Activated CD4-positive, alpha-beta T cell treated with anti-CD3 and anti-CD28 coated beads for 36 hours (primary cell): Measurements from ENCODE around the gene FNIP2. TPM values are rescaled to one million over a fixed set of nuclear protein-coding genes. Genes with fewer than 3 reads are reported as not detected.
A peak's percentile ranks its signal among the peaks of the same experiment; 100 is the strongest.
"Not testable (repeated sequence)": the region's sequence is repeated elsewhere in the genome, so short reads cannot be mapped to it uniquely, and the experiment has no call there.

Experiments
- ATAC-seq: fragments of 200-7000 bp; cut with Tn5 transposase; one replicate; pipeline ENCODE4 v1.10.0; 2021; ENCODE audit warnings: mild to moderate bottlenecking, moderate library complexity
- CTCF ChIA-PET: fragments of 350-600 bp; sonication (Branson Sonifier 250); formaldehyde crosslinking; loops from one replicate; lab custom pipeline; 2021; ENCODE audit warnings: antibody characterized with exemption; lab: Charles Lee
- POLR2A ChIA-PET: fragments of 350-600 bp; sonication (Branson Sonifier 250); formaldehyde crosslinking; loops from one replicate; lab custom pipeline; 2021; ENCODE audit warnings: antibody characterized with exemption, inconsistent platforms; lab: Charles Lee
- DNase-seq: peaks from one replicate; pipeline ENCODE4 v3.0.0-alpha.2; 2020
- H3K27ac Mint-ChIP-seq: one replicate; pipeline ENCODE4 v1.8.0; 2021; ENCODE audit warnings: mixed read lengths
- H3K27me3 Mint-ChIP-seq: one replicate; pipeline ENCODE4 v1.8.0; 2021; ENCODE audit warnings: mixed read lengths
- H3K36me3 Mint-ChIP-seq: one replicate; pipeline ENCODE4 v1.8.0; 2021; ENCODE audit warnings: low read depth, mixed read lengths
- H3K4me1 Mint-ChIP-seq: one replicate; pipeline ENCODE4 v1.8.0; 2021; ENCODE audit warnings: mixed read lengths
- H3K4me3 Mint-ChIP-seq: one replicate; pipeline ENCODE4 v1.8.0; 2021; ENCODE audit warnings: mild to moderate bottlenecking, moderate library complexity, mixed read lengths
- H3K9me3 Mint-ChIP-seq: one replicate; pipeline ENCODE4 v1.8.0; 2021; ENCODE audit warnings: low read depth, mixed read lengths
- intact Hi-C, 2 experiments: fragments of 100-400 bp; cut with DNase I in 1 of 2; cut with micrococcal nuclease in 1 of 2; formaldehyde crosslinking; loops; one replicate each; pipeline versions ENCODE4 v1.14.2 to v1.15.1; 2022 to 2024; cut with DNase I, micrococcal nuclease
- total RNA-seq, 2 experiments: library from RNA; stranded (reverse); gene quantifications; one replicate each; pipeline ENCODE4 v1.2.3, GENCODE V29; 2021

FNIP2 gene
- total RNA-seq, 2 experiments from 2014 or later: 11.6 to 13.0 TPM

GRCh38 chr4:158824425-158825274 is 55.8 kb downstream of the FNIP2 start:
- peak overlapping the region; percentile 70 for H3K27ac Mint-ChIP-seq
- intact Hi-C loops: loop anchor here in 1 of 2 experiments (5.0 kb wide), 1 partner anchor 278 kb away; the partner anchor contains the start of gene RAPGEF2
- H3K27me3 Mint-ChIP-seq: no peaks in the 10 kb centered on the region
- ChIA-PET CTCF (interaction anchor here (0.6 to 1.0 kb wide), 2 partner anchors 14 to 379 kb away, joined by 3 to 4 read pairs; no protein-coding TSS in a partner anchor), POLR2A (no interaction called here)
- ATAC-seq (no peak), DNase-seq (no peak)
- no peaks in the 10 kb centered on the region for H3K9me3 Mint-ChIP-seq
- peaks cover 6% of the 10 kb centered on the region for H3K36me3 Mint-ChIP-seq
- H3K4me1 Mint-ChIP-seq: peaks cover 67% of the 10 kb centered on the region
- no peak overlapping the region for H3K4me3 Mint-ChIP-seq

DNA sequence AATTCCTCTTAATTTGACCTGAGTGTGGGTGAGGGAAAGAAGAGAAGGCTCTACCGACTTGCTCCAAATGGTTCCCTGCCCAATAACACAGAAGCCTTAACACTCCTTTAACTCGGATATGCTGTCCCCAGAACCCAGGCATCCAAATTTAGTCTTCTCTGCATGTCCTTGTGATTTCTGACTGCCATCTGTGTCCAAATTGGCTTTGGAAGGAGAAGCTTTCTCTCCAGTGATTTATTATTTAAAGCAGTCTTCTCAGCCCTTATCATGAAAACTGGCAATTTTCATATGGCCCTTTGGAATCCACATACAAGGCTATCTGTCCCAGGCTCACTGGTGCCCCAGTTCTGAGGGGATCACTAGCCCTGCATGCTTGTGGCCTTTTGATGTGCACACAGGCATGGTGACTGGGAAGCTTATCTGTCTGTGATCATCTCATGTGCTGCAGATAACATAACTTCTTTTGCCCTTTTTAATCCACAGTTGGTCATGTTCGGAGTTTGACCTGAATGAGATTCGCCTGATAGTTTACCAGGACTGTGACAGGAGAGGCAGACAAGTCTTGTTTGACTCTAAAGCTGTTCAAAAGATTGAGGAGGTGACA is 56.7 kb downstream of the FNIP2 start:
- Mint-ChIP-seq H3K4me3 (no peak overlapping the region), H3K27me3 (no peaks in the 10 kb centered on the region), H3K9me3 (no peaks in the 10 kb centered on the region), H3K4me1 (peaks cover 62% of the 10 kb centered on the region), H3K27ac (peak overlapping the region; percentile 43), H3K36me3 (peaks cover 10% of the 10 kb centered on the region)
- intact Hi-C loops: loop anchor here in 1 of 2 experiments (2.0 kb wide), 1 partner anchor 23 kb away; no protein-coding TSS in a partner anchor
- ChIA-PET POLR2A (no interaction called here), CTCF (interaction anchor here (0.6 to 1.3 kb wide), 4 partner anchors 13 to 593 kb away, joined by 3 to 4 read pairs (median 4); no protein-coding TSS in a partner anchor)
- ATAC-seq (no peak), DNase-seq (no peak)

DNA sequence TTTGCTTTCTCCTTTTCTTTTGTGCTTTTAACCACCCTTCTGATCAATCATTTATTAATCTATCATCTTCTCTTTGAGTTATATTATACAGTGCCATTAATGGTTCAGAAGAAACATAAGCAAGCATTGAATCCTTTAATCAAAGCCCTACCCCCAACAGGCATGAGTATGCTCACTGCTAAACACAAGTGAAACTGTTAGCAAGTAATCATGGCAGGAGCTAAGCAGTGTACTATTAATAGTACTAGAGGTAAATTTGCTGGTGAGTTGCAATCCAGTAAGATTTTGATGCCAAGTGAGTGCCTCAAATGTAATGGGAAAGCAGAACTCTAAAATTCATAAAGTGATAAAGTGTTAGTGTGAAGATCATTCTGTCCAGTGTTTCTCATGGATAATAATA is 57.2 kb downstream of the FNIP2 start:
- H3K9me3 Mint-ChIP-seq: no peaks in the 10 kb centered on the region

DNA sequence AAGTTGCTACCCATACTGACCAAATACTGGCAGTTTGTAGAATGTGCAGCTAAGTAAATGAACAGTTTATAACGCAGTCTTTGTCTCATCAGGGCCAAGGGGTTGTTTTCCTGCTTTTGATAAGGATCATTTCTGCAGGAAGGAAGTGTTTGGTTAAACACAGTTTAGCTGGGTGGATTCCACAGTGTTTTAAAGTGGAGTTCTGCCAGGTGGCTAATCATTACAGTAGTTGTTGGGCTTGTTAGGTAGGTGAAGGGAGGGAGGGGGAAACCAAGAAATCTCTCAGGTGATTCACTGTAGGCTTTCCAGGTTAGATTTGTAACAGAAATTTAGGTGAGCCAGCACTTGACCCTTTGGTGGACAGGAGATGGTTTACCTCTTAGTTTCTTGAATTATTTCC is 58.1 kb downstream of the FNIP2 start:
- POLR2A ChIA-PET: no interaction called here

More for the DNA sequence above, 57.2 kb downstream of the FNIP2 start:
- intact Hi-C loops: loop anchor here in 1 of 2 experiments (2.0 kb wide), 1 partner anchor 23 kb away; no protein-coding TSS in a partner anchor
- ATAC-seq (peak; percentile 49), DNase-seq (no peak)
- Mint-ChIP-seq H3K4me1 (peaks cover 57% of the 10 kb centered on the region), H3K4me3 (no peak overlapping the region), H3K27ac (peak overlapping the region; percentile 43), H3K36me3 (peaks cover 12% of the 10 kb centered on the region), H3K27me3 (no peaks in the 10 kb centered on the region)
- ChIA-PET CTCF (interaction anchor here (0.6 to 1.3 kb wide), 5 partner anchors 14 to 593 kb away, joined by 3 to 4 read pairs (median 3); no protein-coding TSS in a partner anchor), POLR2A (no interaction called here)

GRCh38 chr4:158827543-158827981 is 58.7 kb downstream of the FNIP2 start:
- DNase-seq (no peak), ATAC-seq (no peak)
- CTCF ChIA-PET: interaction anchor here (0.5 to 2.1 kb wide), 5 partner anchors 18 to 428 kb away, joined by 3 to 9 read pairs (median 3); no protein-coding TSS in a partner anchor
- Mint-ChIP-seq H3K36me3 (peaks cover 18% of the 10 kb centered on the region), H3K4me1 (peaks cover 50% of the 10 kb centered on the region), H3K9me3 (no peaks in the 10 kb centered on the region), H3K27ac (no peak overlapping the region), H3K27me3 (no peaks in the 10 kb centered on the region), H3K4me3 (no peak overlapping the region)
- POLR2A ChIA-PET: no interaction called here
- intact Hi-C loops: loop anchor here in 1 of 2 experiments (2.0 kb wide), 1 partner anchor 21 kb away; no protein-coding TSS in a partner anchor

More for the DNA sequence above, 58.1 kb downstream of the FNIP2 start:
- intact Hi-C loops: loop anchor here in 1 of 2 experiments (2.0 kb wide), 1 partner anchor 22 kb away; no protein-coding TSS in a partner anchor
- Mint-ChIP-seq H3K9me3 (no peaks in the 10 kb centered on the region), H3K4me3 (no peak overlapping the region), H3K4me1 (peaks cover 50% of the 10 kb centered on the region), H3K36me3 (peaks cover 17% of the 10 kb centered on the region), H3K27me3 (no peaks in the 10 kb centered on the region), H3K27ac (peak overlapping the region; percentile 39)
- CTCF ChIA-PET: interaction anchor here (1.1 to 2.1 kb wide), 5 partner anchors 15 to 175 kb away, joined by 3 to 9 read pairs (median 4); no protein-coding TSS in a partner anchor
- ATAC-seq (no peak), DNase-seq (no peak)

GRCh38 chr4:158828151-158828550 is 59.3 kb downstream of the FNIP2 start:
- Mint-ChIP-seq H3K4me1 (peaks cover 50% of the 10 kb centered on the region), H3K36me3 (peaks cover 18% of the 10 kb centered on the region)
- ATAC-seq, DNase-seq, intact Hi-C loops, H3K27me3 Mint-ChIP-seq, H3K4me3 Mint-ChIP-seq, H3K27ac Mint-ChIP-seq, POLR2A ChIA-PET, H3K9me3 Mint-ChIP-seq: not testable (repeated sequence)
- CTCF ChIA-PET: interaction anchor here (0.5 to 2.1 kb wide), 6 partner anchors 13 to 427 kb away, joined by 3 to 9 read pairs (median 3); no protein-coding TSS in a partner anchor

- DNase-seq: no peak
- ChIA-PET CTCF (interaction anchor here (0.9 to 2.1 kb wide), 3 partner anchors 14 to 24 kb away, joined by 3 to 9 read pairs (median 4); no protein-coding TSS in a partner anchor), POLR2A (no interaction called here)
- H3K27ac Mint-ChIP-seq: no peak overlapping the region
- ATAC-seq: no peak
- H3K36me3 Mint-ChIP-seq: peaks cover 18% of the 10 kb centered on the region
- no peak overlapping the region for H3K4me3 Mint-ChIP-seq
- intact Hi-C loops: no loop called here
- H3K9me3 Mint-ChIP-seq: no peaks in the 10 kb centered on the region
- peaks cover 39% of the 10 kb centered on the region for H3K4me1 Mint-ChIP-seq
- no peaks in the 10 kb centered on the region for H3K27me3 Mint-ChIP-seq
Observed at GRCh38 chr4:158829254-158829653, 60.4 kb downstream of the FNIP2 start.

DNA sequence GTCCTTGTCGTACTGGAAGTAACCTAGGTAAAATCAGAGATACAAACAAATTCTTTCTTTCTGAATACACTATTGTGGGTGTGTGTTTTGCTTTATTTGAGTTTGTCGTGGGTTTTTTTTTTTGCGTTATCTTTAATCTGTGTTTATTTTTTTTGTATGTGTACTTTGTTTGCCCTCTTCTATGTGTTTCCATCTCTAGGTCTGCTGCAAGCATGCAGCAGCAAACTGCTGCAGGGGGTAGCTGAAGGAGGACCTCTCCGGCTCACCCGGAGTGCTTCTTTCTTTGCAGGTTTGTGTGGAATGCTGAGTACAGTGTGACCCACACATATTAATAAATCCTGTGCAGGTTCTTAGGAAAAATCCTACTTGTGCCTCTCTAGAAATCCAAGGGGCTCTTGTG is 64.8 kb downstream of the FNIP2 start:
- no peak for DNase-seq
- intact Hi-C loops: no loop called here
- H3K9me3 Mint-ChIP-seq: no peaks in the 10 kb centered on the region
- ChIA-PET POLR2A (no interaction called here), CTCF (no interaction called here)
- no peak overlapping the region for H3K27ac Mint-ChIP-seq
- no peaks in the 10 kb centered on the region for H3K27me3 Mint-ChIP-seq
- no peak overlapping the region for H3K4me3 Mint-ChIP-seq
- H3K4me1 Mint-ChIP-seq: peaks cover 3% of the 10 kb centered on the region
- no peak for ATAC-seq
- H3K36me3 Mint-ChIP-seq: peaks cover 19% of the 10 kb centered on the region

- intact Hi-C loops: no loop called here
- POLR2A ChIA-PET: no interaction called here
- CTCF ChIA-PET: interaction anchor here (0.6 kb wide), 1 partner anchor 105 kb away, joined by 3 read pairs; no protein-coding TSS in a partner anchor
- DNase-seq (no peak), ATAC-seq (no peak)
- Mint-ChIP-seq H3K27ac (no peak overlapping the region), H3K36me3 (peaks cover 22% of the 10 kb centered on the region), H3K4me1 (no peaks in the 10 kb centered on the region), H3K27me3 (no peaks in the 10 kb centered on the region), H3K4me3 (no peak overlapping the region), H3K9me3 (no peaks in the 10 kb centered on the region)
Observed at GRCh38 chr4:158835226-158836001, 66.6 kb downstream of the FNIP2 start.

DNA sequence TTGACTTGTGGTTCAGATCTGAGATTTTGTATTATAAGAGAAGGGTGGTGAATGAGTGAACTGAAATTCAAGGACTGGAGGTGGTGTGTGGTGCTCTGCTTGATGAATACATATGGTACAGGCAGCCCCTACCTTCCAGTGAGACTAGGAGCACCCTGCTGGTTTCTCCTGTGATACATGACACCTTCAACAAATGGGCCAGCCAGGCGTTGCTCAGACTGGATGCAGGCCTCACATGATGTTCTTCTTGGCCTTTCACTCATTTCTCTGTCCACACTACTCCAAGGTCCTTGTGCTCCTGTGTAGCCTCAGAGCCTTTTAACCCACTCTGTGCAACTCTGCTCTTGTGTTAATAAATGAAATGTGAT is 67.2 kb downstream of the FNIP2 start:
- intact Hi-C loops: no loop called here
- no peaks in the 10 kb centered on the region for H3K9me3 Mint-ChIP-seq
- CTCF ChIA-PET: no interaction called here
- ATAC-seq (peak; percentile 44), DNase-seq (no peak)
- peaks cover 19% of the 10 kb centered on the region for H3K36me3 Mint-ChIP-seq
- H3K4me3 Mint-ChIP-seq: no peak overlapping the region
- no peaks in the 10 kb centered on the region for H3K4me1 Mint-ChIP-seq
- POLR2A ChIA-PET: no interaction called here
- H3K27me3 Mint-ChIP-seq: no peaks in the 10 kb centered on the region
- H3K27ac Mint-ChIP-seq: no peak overlapping the region
